ENCODE data around the gene TUT7. TPM values are rescaled to one million over a fixed set of nuclear protein-coding genes. Genes with fewer than 3 reads are reported as not detected.

The TUT7 gene
- total and polyA plus RNA-seq, 2 of the 4 experiments (the other 2 are of a cell fraction): 13.3 to 33.3 TPM

GRCh38 chr9:86248746-86249145, 105.5 kb downstream of the TUT7 start:
- H3K27me3 ChIP-seq (ENCODE audit: control insufficient read depth, insufficient read depth, low read length): no peaks in the 10 kb centered on the region
- dilution Hi-C loops (cut with HindIII; ENCODE audit: low sequenced_read_pairs, unreplicated experiment): no loop called here

More at GRCh38 chr9:86248746-86249145, 105.5 kb downstream of the TUT7 start:
- no CpG with 5 or more reads among the region's 4 CpGs for WGBS, 2 experiments (ENCODE audit: extremely low coverage in 2 of 2, insufficient read length in 1 of 2)
- Histone ChIP-seq H3K9me3 (ENCODE audit: control insufficient read depth, insufficient read depth, low read length) (no peaks in the 10 kb centered on the region), H3K4me3 (ENCODE audit: insufficient read depth, low read depth, low read length) (no peak overlapping the region), H3K79me1 (ENCODE audit: low read depth in 1 of 2, low read length in 2 of 2) (no peaks in the 10 kb centered on the region), H3K23ac (ENCODE audit: low read depth, low read length) (no peak overlapping the region), H2AFZ (replicated peaks; ENCODE audit: low read length, poor library complexity) (no peak overlapping the region), H3K9ac (ENCODE audit: low read depth, low read length) (no peak overlapping the region), H2BK15ac (ENCODE audit: low read depth, low read length) (no peak overlapping the region), H4K8ac (ENCODE audit: low read depth in 2 of 2, low read length in 2 of 2) (no peak overlapping the region), H3K4ac (ENCODE audit: low read depth, low read length) (no peak overlapping the region), H3K4me1 (ENCODE audit: control insufficient read depth, insufficient read depth, low read length) (no peaks in the 10 kb centered on the region), H3K56ac (ENCODE audit: extremely low read depth, insufficient read depth, low read length) (no peak overlapping the region), H2AK9ac (replicated peaks; ENCODE audit: low read depth, low read length, poor library complexity) (no peak overlapping the region), H2AK5ac (ENCODE audit: low read depth, low read length) (no peak overlapping the region), H4K20me1 (ENCODE audit: insufficient read depth, low read length) (no peaks in the 10 kb centered on the region), H3K18ac (ENCODE audit: low read depth, low read length) (no peak overlapping the region), H3K27ac (ENCODE audit: insufficient read depth, low read length) (no peak overlapping the region), H2BK20ac (ENCODE audit: low read depth, low read length) (no peak overlapping the region), H2BK120ac (ENCODE audit: low read depth, low read length) (no peak overlapping the region), H4K5ac (ENCODE audit: low read depth, low read length) (no peak overlapping the region), H3K9me1 (ENCODE audit: insufficient read depth, low read length) (no peaks in the 10 kb centered on the region), H2BK5ac (ENCODE audit: low read depth, low read length, poor library complexity, severe bottlenecking) (no peak overlapping the region), H3K14ac (replicated peaks; ENCODE audit: low read depth, low read length) (no peak overlapping the region), H3K36me3 (ENCODE audit: control insufficient read depth, insufficient read depth, low read length) (no peaks in the 10 kb centered on the region), H4K91ac (ENCODE audit: insufficient read depth, low read depth, low read length) (no peak overlapping the region), H3K4me2 (ENCODE audit: low read depth, low read length) (no peak overlapping the region)
- in situ Hi-C loops (cut with MboI; ENCODE audit: low sequenced_read_pairs): no loop called here
- intact Hi-C loops (cut with micrococcal nuclease): loop anchor here (10.0 kb wide), 1 partner anchor 424 kb away; no protein-coding TSS in a partner anchor
- TF ChIP-seq, protein P1, sequence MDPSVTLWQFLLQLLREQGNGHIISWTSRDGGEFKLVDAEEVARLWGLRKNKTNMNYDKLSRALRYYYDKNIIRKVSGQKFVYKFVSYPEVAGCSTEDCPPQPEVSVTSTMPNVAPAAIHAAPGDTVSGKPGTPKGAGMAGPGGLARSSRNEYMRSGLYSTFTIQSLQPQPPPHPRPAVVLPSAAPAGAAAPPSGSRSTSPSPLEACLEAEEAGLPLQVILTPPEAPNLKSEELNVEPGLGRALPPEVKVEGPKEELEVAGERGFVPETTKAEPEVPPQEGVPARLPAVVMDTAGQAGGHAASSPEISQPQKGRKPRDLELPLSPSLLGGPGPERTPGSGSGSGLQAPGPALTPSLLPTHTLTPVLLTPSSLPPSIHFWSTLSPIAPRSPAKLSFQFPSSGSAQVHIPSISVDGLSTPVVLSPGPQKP (IDR thresholded peaks at IDR 0.05; ENCODE audit: borderline replicate concordance, low read depth, low read length): no peak
- no peak for TF ChIP-seq POLR2A (IDR thresholded peaks at IDR 0.05; ENCODE audit: low read depth, low read length)
- no peak for TF ChIP-seq MAFK (IDR thresholded peaks at IDR 0.05; ENCODE audit: low read depth, low read length)
- no peak for TF ChIP-seq CEBPB (IDR thresholded peaks at IDR 0.05; ENCODE audit: low read depth, low read length)
- no peak for TF ChIP-seq NFE2L2 (IDR thresholded peaks at IDR 0.05; ENCODE audit: low read depth, low read length)
- no peak for TF ChIP-seq USF2 (IDR thresholded peaks at IDR 0.05; ENCODE audit: low read depth, low read length)
- TF ChIP-seq SMC3 (IDR thresholded peaks at IDR 0.05; ENCODE audit: low read depth, low read length): no peak
- no peak for TF ChIP-seq RAD21 (IDR thresholded peaks at IDR 0.05; ENCODE audit: low read length)
- no peak for TF ChIP-seq BHLHE40 (IDR thresholded peaks at IDR 0.05; ENCODE audit: low read depth, low read length)
- no peak for TF ChIP-seq MXI1 (IDR thresholded peaks at IDR 0.05; ENCODE audit: borderline replicate concordance, low read depth, low read length)
- ChIA-PET CTCF (no interaction called here), POLR2A (ENCODE audit: unreplicated experiment) (interaction anchor here (0.6 kb wide), 1 partner anchor 29 kb away, joined by 3 read pairs; no protein-coding TSS in a partner anchor)
- ATAC-seq (ENCODE audit: low read depth): no peak
- BruUV-seq (replicated peaks): no TSS peak
- DNase-seq: no peak
